ENCODE results near the gene KRTAP10-7. TPM values are rescaled to one million over a fixed set of nuclear protein-coding genes. Genes with fewer than 3 reads are reported as not detected.

KRTAP10-7 gene
- polyA plus RNA-seq, 1 experiment, result not detected

DNA sequence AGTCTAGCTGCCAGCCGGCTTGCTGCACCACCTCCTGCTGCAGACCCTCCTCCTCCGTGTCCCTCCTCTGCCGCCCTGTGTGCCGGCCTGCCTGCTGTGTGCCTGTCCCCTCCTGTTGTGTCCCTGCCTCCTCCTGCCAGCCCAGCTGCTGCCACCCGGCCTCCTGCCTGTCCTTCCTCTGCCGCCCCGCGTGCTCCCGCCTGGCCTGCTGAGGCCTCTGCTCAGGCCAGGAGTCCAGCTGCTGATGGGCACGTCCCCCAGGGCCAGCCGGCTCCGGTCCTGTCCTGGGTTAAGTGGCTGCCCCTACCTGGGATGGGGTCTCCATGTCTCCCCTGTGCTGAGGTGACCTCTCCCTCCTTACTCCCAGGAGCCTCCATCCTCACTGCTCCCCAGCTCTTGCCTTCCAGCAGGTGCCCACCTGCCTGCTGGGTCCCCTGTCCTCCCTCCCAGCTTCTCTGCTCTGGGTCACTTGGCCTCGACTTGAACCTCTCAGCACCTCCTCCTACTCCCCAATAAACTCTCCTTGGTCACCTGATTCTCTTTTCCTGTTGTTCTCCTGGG is 12.4 kb downstream of the KRTAP10-7 start:
- POLR2A ChIA-PET, result no interaction called here
- TF ChIP-seq, protein P1, sequence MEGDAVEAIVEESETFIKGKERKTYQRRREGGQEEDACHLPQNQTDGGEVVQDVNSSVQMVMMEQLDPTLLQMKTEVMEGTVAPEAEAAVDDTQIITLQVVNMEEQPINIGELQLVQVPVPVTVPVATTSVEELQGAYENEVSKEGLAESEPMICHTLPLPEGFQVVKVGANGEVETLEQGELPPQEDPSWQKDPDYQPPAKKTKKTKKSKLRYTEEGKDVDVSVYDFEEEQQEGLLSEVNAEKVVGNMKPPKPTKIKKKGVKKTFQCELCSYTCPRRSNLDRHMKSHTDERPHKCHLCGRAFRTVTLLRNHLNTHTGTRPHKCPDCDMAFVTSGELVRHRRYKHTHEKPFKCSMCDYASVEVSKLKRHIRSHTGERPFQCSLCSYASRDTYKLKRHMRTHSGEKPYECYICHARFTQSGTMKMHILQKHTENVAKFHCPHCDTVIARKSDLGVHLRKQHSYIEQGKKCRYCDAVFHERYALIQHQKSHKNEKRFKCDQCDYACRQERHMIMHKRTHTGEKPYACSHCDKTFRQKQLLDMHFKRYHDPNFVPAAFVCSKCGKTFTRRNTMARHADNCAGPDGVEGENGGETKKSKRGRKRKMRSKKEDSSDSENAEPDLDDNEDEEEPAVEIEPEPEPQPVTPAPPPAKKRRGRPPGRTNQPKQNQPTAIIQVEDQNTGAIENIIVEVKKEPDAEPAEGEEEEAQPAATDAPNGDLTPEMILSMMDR (IDR thresholded peaks at IDR 0.05; ENCODE audit: insufficient read depth, low read depth, low read length), result no peak
- Histone ChIP-seq H3K4me3 (ENCODE audit: low read depth, low read length) (no peak overlapping the region), H3K27me3 (ENCODE audit: control insufficient read depth, insufficient read depth, low read length) (no peaks in the 10 kb centered on the region), H3K36me3 (ENCODE audit: control insufficient read depth, insufficient read depth, low read length) (no peaks in the 10 kb centered on the region)
- DNase-seq (ENCODE audit: low read depth), result no peak
- CTCF ChIA-PET, result no interaction called here

DNA sequence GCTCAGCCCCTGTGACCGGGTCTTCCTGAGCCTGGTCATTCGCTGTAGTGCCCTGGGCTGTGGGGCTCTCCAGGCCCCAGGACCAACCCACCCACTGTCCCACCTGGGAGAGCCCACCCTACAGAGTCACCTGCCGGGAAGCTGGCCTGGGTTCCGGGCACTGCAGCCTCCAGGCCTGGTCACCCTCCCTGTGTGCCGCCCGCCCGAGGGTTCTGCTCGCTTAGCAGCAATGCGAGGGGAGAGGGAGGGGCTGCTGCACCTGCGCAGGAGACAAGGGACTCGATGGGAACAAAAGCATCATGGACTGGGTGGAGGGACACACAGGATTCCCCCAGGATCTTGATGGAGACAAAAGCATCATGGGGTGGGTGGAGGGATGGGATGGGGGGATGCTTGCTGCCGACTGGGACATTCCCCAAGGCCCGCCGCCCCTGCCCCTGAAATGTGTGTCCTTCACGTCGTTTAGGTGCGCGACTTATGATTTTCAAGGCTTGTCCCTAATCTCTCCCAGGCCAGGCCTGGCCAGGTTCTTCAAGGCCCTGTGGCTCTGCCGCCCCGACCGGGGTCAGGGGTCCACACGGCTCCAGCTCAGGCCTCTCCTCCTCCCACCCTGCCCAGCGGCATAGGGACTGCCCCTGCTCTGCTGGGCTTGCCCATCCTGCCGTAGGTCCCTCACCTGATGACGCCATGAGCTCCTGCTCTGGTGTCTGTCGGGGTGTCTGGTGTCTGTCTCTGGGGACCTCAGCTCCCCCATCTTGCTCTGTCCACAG is 13.2 kb downstream of the KRTAP10-7 start:
- ChIA-PET POLR2A (no interaction called here), CTCF (no interaction called here)
- no peak for DNase-seq (ENCODE audit: low read depth)
- Histone ChIP-seq H3K36me3 (ENCODE audit: control insufficient read depth, insufficient read depth, low read length) (no peaks in the 10 kb centered on the region), H3K27me3 (ENCODE audit: control insufficient read depth, insufficient read depth, low read length) (no peaks in the 10 kb centered on the region), H3K4me3 (ENCODE audit: low read depth, low read length) (no peak overlapping the region)
- TF ChIP-seq, protein P1 (IDR thresholded peaks at IDR 0.05; ENCODE audit: insufficient read depth, low read depth, low read length), result no peak

DNA sequence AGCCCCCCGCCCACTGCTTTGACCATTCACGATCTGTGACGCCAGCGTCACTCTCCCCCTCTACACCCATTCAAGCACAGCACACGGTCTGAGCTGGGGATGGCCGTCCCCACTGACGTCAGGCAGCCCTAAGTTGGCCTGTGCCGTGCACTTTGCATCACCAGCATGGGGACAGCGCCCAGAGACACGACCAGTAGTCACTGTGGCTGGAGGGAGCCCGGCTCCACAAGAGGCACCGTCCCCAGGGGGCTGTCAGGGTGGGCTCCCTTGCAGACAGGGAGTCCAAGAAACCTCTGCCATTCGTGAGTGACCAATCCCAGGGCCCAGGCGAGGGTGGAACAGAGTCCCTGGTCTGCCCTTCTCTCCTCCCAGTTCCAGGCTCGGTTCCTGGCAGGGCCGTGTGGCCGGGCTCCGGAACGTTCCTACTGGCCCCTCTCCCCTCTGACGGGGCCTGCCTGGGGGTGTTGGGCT is 13.8 kb downstream of the KRTAP10-7 start:
- CTCF ChIA-PET, result no interaction called here
- POLR2A ChIA-PET, result no interaction called here
- H3K27me3 ChIP-seq (ENCODE audit: control insufficient read depth, insufficient read depth, low read length), result no peaks in the 10 kb centered on the region
- no peak for DNase-seq (ENCODE audit: low read depth)
- TF ChIP-seq, protein P1 (IDR thresholded peaks at IDR 0.05; ENCODE audit: insufficient read depth, low read depth, low read length), result no peak
- H3K36me3 ChIP-seq (ENCODE audit: control insufficient read depth, insufficient read depth, low read length), result no peaks in the 10 kb centered on the region
- no peak overlapping the region for H3K4me3 ChIP-seq (ENCODE audit: low read depth, low read length)

DNA sequence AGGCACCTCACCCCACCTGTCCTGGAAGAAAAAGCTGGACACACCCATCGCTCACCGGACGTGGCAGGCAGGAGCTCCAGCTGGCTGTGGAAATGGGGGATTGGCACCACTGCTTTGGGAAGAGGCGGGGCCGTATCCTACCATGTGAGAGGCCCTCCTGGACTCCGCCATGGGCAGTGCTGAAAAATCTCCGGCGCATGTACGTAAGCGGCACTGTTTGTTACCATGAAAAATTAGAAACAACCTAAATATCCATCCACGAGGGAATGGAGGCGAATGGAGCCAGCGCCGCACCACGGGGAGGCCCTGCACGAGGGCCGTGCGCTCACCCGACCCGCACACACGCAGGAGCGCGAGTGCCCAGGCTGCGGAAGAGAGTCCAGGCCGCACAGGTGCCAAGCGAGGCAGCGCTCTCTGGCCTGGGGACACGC is 14.6 kb downstream of the KRTAP10-7 start:
- TF ChIP-seq, protein P1 (IDR thresholded peaks at IDR 0.05; ENCODE audit: insufficient read depth, low read depth, low read length), result no peak
- ChIA-PET POLR2A (no interaction called here), CTCF (no interaction called here)
- Histone ChIP-seq H3K4me3 (ENCODE audit: low read depth, low read length) (no peak overlapping the region), H3K36me3 (ENCODE audit: control insufficient read depth, insufficient read depth, low read length) (no peaks in the 10 kb centered on the region), H3K27me3 (ENCODE audit: control insufficient read depth, insufficient read depth, low read length) (no peaks in the 10 kb centered on the region)
- DNase-seq (ENCODE audit: low read depth), result no peak

DNA sequence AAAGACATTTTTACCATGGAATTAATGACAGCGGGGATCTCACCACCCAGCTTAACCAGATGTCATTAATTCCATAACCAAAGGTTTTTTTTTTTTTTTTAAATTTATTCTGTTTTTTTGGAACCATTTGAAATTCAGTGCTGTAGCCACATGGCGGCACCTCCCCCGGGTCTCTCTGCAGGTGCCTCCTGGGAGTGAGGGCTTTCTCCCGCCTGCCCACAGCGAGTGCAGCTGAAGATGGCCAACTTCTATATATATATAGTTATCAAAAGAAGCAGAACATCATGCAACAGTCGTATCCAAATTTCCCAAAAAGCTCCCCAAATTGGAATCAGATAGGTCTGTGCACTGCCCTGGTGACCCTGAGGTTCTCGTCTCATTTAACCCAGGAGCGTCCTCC is 15.1 kb downstream of the KRTAP10-7 start:
- POLR2A ChIA-PET, result no interaction called here
- DNase-seq (ENCODE audit: low read depth), result no peak
- H3K27me3 ChIP-seq (ENCODE audit: control insufficient read depth, insufficient read depth, low read length), result no peaks in the 10 kb centered on the region
- H3K36me3 ChIP-seq (ENCODE audit: control insufficient read depth, insufficient read depth, low read length), result no peaks in the 10 kb centered on the region
- no peak overlapping the region for H3K4me3 ChIP-seq (ENCODE audit: low read depth, low read length)
- CTCF ChIA-PET, result no interaction called here
- TF ChIP-seq, protein P1 (IDR thresholded peaks at IDR 0.05; ENCODE audit: insufficient read depth, low read depth, low read length), result no peak
